RWPE2 (cell line): ENCODE data around the gene TCF25.
"Not testable (repeated sequence)": the region's sequence is repeated elsewhere in the genome, so short reads cannot be mapped to it uniquely, and the experiment has no call there.

Source experiments
- ATAC-seq: fragments of 200-7000 bp; cut with Tn5 transposase; 3 replicates; pipeline ENCODE4 v1.9.1; 2021; ENCODE audit warnings: low read depth
- DNase-seq: peaks from one replicate; pipeline ENCODE4 v3.0.0-alpha.2; 2020; ENCODE audit warnings: low spot score
- H3K27ac ChIP-seq: fragments of 450-650 bp; 2 replicates; pipeline ENCODE4 v1.5.1; 2017; ENCODE audit warnings: mild to moderate bottlenecking; ENCODE audit not compliant: poor library complexity, severe bottlenecking
- H3K27me3 ChIP-seq: fragments of 250-450 bp; sonication (Bioruptor Pico); 2 replicates; pipeline ENCODE4 v1.5.1; 2021; ENCODE audit warnings: mild to moderate bottlenecking, moderate library complexity; ENCODE audit not compliant: insufficient read depth, poor library complexity, severe bottlenecking
- H3K36me3 ChIP-seq: fragments of 250-450 bp; sonication (Bioruptor Pico); 2 replicates; pipeline ENCODE4 v1.5.1; 2020; ENCODE audit warnings: low read depth, mild to moderate bottlenecking, moderate library complexity
- H3K4me1 ChIP-seq: fragments of 250-450 bp; sonication (Bioruptor Pico); 2 replicates; pipeline ENCODE4 v1.5.1; 2021; ENCODE audit warnings: mild to moderate bottlenecking, moderate library complexity; ENCODE audit not compliant: insufficient read depth, poor library complexity, severe bottlenecking
- H3K4me3 ChIP-seq: fragments of 250-450 bp; sonication (Bioruptor Pico); 2 replicates; pipeline ENCODE4 v1.5.1; 2021; ENCODE audit warnings: mild to moderate bottlenecking, moderate library complexity; ENCODE audit not compliant: severe bottlenecking
- H3K9me3 ChIP-seq: fragments of 250-450 bp; sonication (Bioruptor Pico); 2 replicates; pipeline ENCODE4 v1.5.1; 2021; ENCODE audit warnings: mild to moderate bottlenecking, moderate library complexity; ENCODE audit not compliant: severe bottlenecking
- TF ChIP-seq, protein P1 (sequence below): fragments of 450-650 bp; IDR thresholded peaks from one replicate; pipeline ENCODE4 v1.5.1; 2017; ENCODE audit warnings: mild to moderate bottlenecking, moderate library complexity; ENCODE audit not compliant: poor library complexity, severe bottlenecking

TCF25 gene

DNA sequence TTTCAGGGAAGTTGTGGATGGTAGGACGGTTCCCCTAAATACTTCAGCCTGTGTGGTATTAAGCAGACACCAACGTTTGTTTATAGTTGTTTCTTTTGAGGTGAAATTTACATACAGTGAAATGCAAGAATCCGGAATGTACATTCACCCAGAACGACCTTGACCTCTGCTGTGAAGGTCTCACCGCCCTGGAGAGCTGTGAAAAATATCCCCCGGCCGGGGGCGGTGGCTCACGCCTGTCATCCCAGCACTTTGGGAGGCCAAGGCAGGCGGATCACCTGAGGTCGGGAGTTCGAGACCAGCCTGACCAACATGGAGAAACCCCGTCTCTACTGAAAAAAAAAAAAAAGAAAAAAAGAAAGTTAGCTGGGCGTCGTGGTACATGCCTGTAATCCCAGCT, 36.9 kb upstream of the TCF25 start:
- not testable (repeated sequence) for H3K9me3 ChIP-seq, DNase-seq

DNA sequence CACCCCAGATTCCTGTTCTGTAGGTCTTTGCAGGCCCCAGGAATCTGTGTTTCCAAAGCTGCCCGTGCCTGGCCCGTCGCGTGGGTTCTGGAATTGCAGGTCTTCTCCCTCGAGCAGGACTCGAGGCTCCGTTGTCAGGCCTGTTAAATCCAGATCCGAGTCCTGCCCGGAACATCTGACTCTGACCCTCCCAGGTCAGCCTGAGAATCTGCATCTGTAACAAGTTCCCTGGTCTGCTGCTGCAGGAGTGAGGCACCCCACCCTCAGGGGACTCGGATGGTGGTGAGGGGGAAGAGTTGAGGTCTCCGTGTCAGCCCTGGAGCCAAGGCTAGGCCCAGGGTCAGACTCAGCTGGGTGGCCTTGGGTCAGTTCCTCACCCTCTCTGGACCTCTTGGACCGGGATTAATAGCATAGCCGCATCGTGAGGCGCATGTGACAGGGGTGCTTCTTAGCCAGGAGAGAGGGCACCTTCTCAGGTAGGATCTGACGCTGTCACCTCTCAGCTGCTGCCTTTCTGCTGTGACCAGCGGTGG, 36.3 kb upstream of the TCF25 start:
- TF ChIP-seq, protein P1, sequence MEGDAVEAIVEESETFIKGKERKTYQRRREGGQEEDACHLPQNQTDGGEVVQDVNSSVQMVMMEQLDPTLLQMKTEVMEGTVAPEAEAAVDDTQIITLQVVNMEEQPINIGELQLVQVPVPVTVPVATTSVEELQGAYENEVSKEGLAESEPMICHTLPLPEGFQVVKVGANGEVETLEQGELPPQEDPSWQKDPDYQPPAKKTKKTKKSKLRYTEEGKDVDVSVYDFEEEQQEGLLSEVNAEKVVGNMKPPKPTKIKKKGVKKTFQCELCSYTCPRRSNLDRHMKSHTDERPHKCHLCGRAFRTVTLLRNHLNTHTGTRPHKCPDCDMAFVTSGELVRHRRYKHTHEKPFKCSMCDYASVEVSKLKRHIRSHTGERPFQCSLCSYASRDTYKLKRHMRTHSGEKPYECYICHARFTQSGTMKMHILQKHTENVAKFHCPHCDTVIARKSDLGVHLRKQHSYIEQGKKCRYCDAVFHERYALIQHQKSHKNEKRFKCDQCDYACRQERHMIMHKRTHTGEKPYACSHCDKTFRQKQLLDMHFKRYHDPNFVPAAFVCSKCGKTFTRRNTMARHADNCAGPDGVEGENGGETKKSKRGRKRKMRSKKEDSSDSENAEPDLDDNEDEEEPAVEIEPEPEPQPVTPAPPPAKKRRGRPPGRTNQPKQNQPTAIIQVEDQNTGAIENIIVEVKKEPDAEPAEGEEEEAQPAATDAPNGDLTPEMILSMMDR, result no peak
- Histone ChIP-seq H3K9me3 (no peaks in the 10 kb centered on the region), H3K4me1 (no peaks in the 10 kb centered on the region), H3K4me3 (no peak overlapping the region), H3K27ac (no peak overlapping the region), H3K27me3 (no peaks in the 10 kb centered on the region), H3K36me3 (no peaks in the 10 kb centered on the region)
- ATAC-seq (no peak), DNase-seq (no peak)

More for the DNA sequence above, 36.9 kb upstream of the TCF25 start:
- not testable (repeated sequence) for H3K4me1 ChIP-seq, H3K4me3 ChIP-seq, H3K27ac ChIP-seq, H3K27me3 ChIP-seq, ATAC-seq, H3K36me3 ChIP-seq

DNA sequence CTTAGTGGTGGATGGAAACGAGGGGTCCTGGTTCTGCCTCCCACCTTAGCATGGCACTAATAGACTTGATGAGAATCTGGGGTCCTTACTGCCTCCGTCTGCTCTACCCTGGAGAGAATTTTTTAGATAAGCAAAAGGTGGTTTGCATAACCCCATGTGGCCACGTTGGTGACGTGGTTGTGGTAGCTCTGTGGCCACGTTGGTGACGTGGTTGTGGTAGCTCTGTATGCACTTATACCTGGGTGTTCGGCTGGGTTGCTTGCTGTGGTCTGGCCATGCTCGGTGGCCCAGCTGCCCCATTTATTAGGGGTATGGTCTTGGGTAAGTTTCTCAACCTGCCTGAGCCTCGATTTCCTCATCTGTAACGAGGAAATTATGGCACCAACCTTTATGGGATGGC, 32.1 kb upstream of the TCF25 start:
- no peaks in the 10 kb centered on the region for H3K27me3 ChIP-seq
- TF ChIP-seq, protein P1, result no peak
- ATAC-seq, result no peak
- H3K9me3 ChIP-seq, result no peaks in the 10 kb centered on the region
- DNase-seq, result no peak
- no peaks in the 10 kb centered on the region for H3K36me3 ChIP-seq
- no peak overlapping the region for H3K27ac ChIP-seq
- no peaks in the 10 kb centered on the region for H3K4me1 ChIP-seq
- H3K4me3 ChIP-seq, result no peak overlapping the region

DNA sequence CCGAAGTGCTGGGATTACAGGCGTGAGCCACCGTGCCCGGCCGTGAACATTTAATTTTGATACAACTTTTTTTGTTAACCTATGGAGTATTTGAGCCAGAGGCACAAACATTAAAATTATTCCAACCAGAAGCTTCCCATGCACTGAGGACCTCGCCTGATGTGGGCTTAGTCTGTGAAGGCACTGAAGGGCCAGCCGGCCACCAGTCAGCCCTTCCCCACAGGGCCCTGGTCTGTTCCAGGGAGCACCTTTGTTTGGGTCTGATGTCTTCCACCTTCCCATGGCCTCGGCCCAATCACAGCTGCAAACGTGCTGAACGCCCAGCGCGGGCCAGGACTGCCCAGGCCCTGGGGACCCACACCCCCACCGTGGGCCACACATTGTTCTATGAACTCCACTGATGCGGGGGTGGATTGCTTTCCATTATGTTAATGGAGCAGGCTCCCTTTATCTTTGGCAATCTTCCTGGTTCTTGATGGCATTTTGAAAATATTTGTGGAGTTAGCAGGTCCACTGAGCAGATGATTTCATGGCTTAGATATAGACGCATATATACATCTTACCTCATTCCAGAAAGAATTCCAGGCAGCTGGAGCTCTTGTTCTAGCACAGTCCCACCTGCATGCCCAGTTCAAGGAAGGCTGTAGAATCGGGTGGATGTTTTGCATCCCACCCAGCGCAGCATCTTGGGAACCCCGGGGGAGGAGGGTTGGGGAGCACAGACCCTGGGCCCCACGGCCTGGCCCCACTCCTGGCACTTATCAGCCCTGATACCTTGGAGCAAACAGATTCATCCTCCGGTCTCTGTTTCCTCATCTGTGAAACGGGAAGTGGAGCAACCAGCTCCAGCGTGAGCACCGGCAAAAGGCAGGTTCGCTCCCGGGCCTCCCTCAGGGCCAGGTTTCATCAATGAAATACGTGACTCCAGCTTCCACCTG, 30.7 kb upstream of the TCF25 start:
- H3K4me3 ChIP-seq, result no peak overlapping the region
- H3K27me3 ChIP-seq, result no peaks in the 10 kb centered on the region
- H3K4me1 ChIP-seq, result no peaks in the 10 kb centered on the region
- DNase-seq (no peak), ATAC-seq (peak; percentile 59)
- no peaks in the 10 kb centered on the region for H3K9me3 ChIP-seq
- no peak overlapping the region for H3K27ac ChIP-seq
- TF ChIP-seq, protein P1, result no peak
- H3K36me3 ChIP-seq, result no peaks in the 10 kb centered on the region

DNA sequence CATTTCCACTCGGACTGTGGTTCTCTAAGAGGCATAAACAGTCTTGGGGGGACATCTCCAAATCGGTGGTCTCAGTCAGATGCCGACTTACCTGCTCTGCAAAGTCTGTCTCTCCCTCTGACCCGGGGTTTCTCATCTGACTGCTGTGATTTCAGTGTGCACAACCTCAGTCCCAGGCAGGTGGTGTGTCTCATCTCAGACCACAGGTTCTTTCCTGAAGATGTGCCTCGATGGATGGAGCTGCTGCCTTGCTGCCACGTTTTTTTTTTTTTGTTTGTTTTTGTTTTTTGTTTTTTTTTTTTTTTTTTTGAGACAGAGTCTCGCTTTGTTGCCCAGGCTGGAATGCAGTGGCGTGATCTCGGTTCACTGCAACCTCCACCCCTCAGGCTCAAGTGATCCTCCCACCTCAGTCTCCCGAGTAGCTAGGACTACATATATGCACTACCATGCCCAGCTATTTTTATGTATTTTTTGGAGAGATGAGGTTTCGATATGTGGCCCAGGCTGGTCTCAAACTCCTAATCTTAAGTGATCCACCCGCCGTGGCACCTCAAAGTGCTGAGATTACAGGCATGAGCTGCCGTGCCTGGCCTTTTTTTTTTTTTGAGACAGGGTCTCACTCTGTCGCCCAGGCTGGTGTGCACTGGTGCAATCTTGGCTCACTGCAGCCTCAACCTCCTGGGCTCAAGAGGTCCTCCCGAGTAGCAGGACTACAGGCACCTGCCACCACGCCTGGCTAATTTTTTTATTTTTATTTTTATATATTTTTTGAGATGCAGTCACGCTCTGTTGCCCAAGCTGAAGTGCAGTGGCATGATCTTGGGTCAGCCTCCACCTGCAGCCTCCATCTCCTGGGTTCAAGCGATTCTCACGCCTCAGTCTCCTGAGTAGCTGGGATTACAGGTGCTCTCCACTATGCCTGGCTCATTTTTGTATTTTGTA, 29.7 kb upstream of the TCF25 start:
- Histone ChIP-seq H3K27me3 (no peaks in the 10 kb centered on the region), H3K27ac (no peak overlapping the region), H3K4me1 (no peaks in the 10 kb centered on the region), H3K4me3 (no peak overlapping the region), H3K9me3 (no peaks in the 10 kb centered on the region), H3K36me3 (no peaks in the 10 kb centered on the region)
- ATAC-seq, result no peak
- no peak for DNase-seq
- TF ChIP-seq, protein P1, result no peak
